GM20000 (cell line): Measurements from ENCODE around the gene COL6A2.

Source experiments
- DNase-seq: peaks from one replicate; pipeline ENCODE4 v3.0.0; 2012; ENCODE audit warnings: low spot score
- CTCF ChIP-seq: IDR thresholded peaks from 2 replicates; pipeline ENCODE4 v1.5.1; 2012; ENCODE audit warnings: mild to moderate bottlenecking, control low read depth; ENCODE audit errors: extremely low read depth, missing control alignments

The COL6A2 gene

GRCh38 chr21:46156678-46157077 is 58.8 kb downstream of the COL6A2 start:
- TF ChIP-seq CTCF, result no peak
- no peak for DNase-seq

- TF ChIP-seq CTCF, result no peak
- DNase-seq, result no peak
These were observed 59.6 kb downstream of the COL6A2 start for GRCh38 chr21:46157396-46157986.

- TF ChIP-seq CTCF, result no peak
These were observed 60.1 kb downstream of the COL6A2 start for GRCh38 chr21:46157987-46158451.

GRCh38 chr21:46158666-46159300 is 60.9 kb downstream of the COL6A2 start:
- no peak for DNase-seq
- TF ChIP-seq CTCF, result no peak

More at GRCh38 chr21:46157987-46158451, 60.1 kb downstream of the COL6A2 start:
- no peak for DNase-seq

- DNase-seq, result no peak
- no peak for TF ChIP-seq CTCF
These were observed 61.5 kb downstream of the COL6A2 start for GRCh38 chr21:46159390-46159789.

GRCh38 chr21:46159841-46160656 is 62.1 kb downstream of the COL6A2 start:
- DNase-seq, result no peak
- TF ChIP-seq CTCF, result no peak

GRCh38 chr21:46160657-46160906 is 62.7 kb downstream of the COL6A2 start:
- DNase-seq, result no peak
- no peak for TF ChIP-seq CTCF
